ENCODE results near the gene C9. TPM values are rescaled to one million over a fixed set of nuclear protein-coding genes. Genes with fewer than 3 reads are reported as not detected.

Gene C9
- total RNA-seq, 4 donors from 2014 or later: 0.38 to 1.3 TPM; not detected in 2

DNA sequence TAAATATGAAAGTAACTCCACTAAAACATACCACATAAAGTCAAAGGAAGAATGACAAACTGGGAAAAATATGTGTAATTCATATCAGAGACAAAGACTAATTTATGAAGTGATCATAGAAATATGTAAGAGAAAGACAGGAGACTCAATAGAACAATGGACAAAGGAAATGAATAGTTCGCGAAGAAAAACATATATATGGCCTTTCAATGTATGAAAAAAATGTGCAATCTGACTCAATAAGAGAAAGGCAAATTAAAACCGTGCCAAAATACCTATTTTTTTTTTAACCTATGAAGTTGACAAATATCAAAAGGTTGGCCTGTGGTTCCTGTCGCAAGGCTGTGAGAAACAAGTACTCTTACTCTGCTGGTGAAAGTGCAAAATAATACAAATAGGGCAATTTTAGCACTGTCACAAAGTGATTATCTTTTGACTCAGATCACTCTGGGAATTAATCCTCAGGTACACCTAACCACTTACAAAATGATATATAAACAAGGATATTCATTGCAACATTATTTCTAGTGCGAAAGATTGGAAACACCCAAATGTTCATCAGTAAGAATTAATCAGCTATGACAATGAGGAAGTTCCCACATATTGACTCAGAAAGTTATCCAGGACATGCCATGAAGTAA, 3.7 kb downstream of the C9 start:
- TF ChIP-seq, protein P1, sequence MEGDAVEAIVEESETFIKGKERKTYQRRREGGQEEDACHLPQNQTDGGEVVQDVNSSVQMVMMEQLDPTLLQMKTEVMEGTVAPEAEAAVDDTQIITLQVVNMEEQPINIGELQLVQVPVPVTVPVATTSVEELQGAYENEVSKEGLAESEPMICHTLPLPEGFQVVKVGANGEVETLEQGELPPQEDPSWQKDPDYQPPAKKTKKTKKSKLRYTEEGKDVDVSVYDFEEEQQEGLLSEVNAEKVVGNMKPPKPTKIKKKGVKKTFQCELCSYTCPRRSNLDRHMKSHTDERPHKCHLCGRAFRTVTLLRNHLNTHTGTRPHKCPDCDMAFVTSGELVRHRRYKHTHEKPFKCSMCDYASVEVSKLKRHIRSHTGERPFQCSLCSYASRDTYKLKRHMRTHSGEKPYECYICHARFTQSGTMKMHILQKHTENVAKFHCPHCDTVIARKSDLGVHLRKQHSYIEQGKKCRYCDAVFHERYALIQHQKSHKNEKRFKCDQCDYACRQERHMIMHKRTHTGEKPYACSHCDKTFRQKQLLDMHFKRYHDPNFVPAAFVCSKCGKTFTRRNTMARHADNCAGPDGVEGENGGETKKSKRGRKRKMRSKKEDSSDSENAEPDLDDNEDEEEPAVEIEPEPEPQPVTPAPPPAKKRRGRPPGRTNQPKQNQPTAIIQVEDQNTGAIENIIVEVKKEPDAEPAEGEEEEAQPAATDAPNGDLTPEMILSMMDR (IDR thresholded peaks at IDR 0.05; ENCODE audit: low read depth): no peak

DNA sequence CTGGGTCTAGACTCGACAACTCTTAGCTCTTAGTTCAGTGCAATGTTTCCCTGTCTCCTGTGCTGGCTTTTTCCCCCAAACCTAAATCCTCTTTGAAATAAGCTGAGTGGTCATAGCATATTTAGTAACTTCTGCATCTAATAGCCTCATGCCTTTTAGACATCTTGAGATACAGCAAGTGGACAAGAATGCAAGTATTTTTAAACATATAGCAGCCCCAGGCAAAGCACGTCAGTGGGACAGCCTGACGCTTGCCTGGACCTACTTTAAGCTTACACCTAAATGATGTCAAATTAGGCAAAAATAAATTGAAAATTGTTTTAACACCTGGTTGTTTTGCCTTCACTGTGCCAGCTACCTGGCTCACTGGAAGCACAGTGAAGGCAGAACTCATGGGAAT, 8.0 kb downstream of the C9 start:
- TF ChIP-seq, protein P1 (IDR thresholded peaks at IDR 0.05; ENCODE audit: low read depth): no peak

DNA sequence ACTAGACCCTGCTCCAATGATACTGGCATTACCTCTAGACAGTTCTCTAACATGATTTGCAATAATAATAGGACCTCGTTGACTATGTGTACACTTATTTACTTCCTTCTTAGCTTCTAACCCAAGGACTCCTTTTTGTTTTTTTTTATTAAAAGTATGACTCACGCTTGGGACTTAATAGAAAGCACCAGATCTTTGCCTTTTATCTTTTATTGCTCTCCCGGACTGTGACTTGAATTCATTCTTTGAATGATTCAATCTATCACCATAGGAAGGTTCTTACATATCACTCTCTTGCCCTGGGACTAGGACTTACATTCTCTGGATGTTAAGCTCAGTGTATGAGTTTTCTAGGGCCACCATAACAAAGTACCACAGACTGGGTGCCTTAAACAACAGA, 9.0 kb downstream of the C9 start:
- TF ChIP-seq, protein P1 (IDR thresholded peaks at IDR 0.05; ENCODE audit: low read depth): no peak

DNA sequence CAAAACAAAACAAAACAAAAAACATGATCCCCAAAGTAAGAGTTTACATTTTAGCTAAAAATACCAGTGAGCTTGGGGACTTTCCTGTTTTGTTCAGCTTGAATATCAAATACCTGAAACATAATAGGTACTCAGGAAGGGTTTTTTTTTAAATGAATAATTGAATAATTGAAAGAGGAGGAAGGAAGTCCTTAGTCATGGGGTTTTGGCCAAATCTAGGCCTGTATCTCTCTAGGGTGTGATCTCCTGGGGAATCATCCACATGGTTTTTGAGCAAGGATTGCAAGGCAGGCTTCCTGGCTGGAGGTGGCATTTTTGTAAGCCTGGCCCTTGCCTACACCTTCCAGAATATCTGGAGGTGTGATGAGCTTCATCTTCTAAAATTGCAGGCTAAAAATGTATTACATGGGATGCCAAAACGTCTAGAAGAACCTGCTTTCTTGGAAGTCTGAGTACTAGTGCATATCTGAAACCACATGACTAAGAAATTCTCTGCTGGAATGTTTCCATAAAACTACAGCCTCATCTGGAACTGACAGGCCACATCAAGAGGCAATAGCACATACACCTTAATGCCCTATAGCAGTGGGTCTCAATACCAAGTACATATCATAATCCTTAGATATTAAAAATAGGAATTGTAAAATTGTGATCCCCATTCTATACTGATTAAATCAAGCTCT, 10.4 kb downstream of the C9 start:
- TF ChIP-seq, protein P1 (IDR thresholded peaks at IDR 0.05; ENCODE audit: low read depth): no peak

DNA sequence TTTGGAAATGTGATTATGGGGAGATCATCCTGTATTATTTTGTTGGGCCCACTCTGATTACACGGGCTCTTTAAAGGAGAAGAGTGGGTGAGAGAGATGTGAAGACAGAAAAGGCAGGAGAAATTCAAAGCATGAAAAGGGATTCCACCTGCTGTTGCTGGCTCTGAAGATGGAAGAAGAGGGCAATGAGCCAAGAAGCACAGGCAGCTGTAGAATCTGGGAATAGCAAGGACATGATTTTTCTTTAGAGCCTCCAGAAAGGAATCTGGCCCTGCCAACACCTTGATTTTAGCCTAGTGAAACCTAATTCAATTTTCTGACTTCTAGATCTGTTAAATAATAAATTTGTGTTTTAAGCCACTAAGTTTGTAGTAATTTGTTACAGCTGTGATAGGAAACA, 11.3 kb downstream of the C9 start:
- TF ChIP-seq, protein P1 (IDR thresholded peaks at IDR 0.05; ENCODE audit: low read depth): no peak

DNA sequence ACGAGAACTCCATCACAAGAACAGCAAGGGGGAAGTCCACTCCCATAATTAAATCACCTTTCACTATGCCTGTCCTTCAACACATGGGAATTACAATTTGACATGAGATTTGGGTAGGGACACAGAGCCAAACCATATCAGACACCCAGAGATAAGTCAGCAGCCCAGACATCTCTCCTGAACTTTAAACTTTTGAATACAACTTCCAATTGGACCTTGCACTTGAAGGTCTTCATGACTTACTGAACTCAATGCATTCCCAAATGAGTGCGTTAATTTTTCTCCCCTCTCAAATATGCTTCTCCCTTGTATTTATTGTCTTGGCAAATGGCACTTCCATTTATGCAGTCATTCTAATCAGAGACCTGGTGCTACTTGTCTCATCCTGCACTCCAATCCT, 12.1 kb downstream of the C9 start:
- TF ChIP-seq, protein P1 (IDR thresholded peaks at IDR 0.05; ENCODE audit: low read depth): no peak

DNA sequence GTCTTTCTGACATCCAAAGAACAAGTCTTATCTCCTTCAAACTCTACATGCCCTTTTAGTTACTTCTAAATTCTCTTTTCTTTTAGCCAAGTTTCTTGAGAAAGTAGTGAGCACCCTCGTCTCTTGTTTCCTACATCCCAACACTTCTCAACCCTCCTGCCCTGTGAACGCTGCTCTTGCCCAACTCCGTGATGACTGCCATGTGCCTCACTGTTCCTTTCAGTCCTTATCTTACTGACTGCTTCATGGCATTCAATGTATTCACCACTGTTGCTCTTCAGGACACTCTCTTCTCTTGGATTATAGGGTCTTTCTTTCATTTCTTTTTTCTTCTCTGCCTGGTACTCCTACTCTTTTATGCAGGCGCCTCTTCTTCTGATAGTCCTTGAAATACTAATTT, 14.8 kb downstream of the C9 start:
- TF ChIP-seq, protein P1 (IDR thresholded peaks at IDR 0.05; ENCODE audit: low read depth): no peak
